C4-2B (cell line): ENCODE measurements around the gene REXO1.

Experiments used
- ZFX ChIP-seq: fragments of 450-650 bp; IDR thresholded peaks from 2 replicates; pipeline ENCODE4 v1.6.1; 2017
- TF ChIP-seq, protein P1 (sequence below): fragments of 450-650 bp; conservative IDR thresholded peaks from 2 replicates; pipeline ENCODE4 v1.5.1; 2017; ENCODE audit warnings: mild to moderate bottlenecking

DNA sequence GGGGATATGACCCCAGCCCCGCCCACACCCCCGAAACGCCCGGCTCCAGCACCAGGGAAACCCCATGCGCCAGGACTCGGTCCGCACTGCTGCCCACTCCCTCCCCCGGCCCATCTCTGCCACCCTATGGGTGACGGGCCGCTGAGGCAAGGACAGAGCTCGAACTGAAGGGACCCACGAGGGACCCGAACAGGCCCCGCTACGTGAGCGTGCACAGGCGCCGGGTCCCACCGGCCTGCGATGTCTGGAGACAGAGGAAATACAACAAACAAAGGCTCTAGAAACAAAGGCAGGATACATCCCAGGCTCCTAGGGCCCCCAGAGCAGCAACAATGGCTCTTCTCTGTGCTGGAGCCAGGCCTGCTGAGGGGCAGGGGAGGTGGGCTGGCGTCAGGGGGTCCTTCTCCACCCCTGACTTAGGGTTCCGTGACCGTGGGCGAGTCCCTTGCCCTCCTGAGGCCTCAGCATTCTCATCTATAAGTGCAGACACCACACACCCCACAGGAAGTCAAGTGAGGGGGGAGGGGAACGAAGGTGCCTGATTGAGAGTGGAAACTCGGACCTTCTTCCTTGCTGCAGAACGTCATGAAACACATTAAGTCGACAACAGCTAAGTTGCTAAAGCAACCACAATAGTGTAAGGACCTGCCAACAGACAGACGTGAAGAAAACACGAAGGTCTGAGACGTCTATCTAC is 34.0 kb upstream of the REXO1 start:
- TF ChIP-seq, protein P1, sequence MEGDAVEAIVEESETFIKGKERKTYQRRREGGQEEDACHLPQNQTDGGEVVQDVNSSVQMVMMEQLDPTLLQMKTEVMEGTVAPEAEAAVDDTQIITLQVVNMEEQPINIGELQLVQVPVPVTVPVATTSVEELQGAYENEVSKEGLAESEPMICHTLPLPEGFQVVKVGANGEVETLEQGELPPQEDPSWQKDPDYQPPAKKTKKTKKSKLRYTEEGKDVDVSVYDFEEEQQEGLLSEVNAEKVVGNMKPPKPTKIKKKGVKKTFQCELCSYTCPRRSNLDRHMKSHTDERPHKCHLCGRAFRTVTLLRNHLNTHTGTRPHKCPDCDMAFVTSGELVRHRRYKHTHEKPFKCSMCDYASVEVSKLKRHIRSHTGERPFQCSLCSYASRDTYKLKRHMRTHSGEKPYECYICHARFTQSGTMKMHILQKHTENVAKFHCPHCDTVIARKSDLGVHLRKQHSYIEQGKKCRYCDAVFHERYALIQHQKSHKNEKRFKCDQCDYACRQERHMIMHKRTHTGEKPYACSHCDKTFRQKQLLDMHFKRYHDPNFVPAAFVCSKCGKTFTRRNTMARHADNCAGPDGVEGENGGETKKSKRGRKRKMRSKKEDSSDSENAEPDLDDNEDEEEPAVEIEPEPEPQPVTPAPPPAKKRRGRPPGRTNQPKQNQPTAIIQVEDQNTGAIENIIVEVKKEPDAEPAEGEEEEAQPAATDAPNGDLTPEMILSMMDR, result no peak
- TF ChIP-seq ZFX, result no peak
